SU-DHL-6 (cell line): ENCODE results near the gene LYPD1.

Experiments used
- H2AFZ ChIP-seq: fragments of 200-600 bp; sonication (generic); 2 replicates; pipeline ENCODE4 v1.6.1; 2014; ENCODE audit warnings: low read depth, mild to moderate bottlenecking, moderate library complexity, mixed read lengths, antibody characterized with exemption, low read length; ENCODE audit not compliant: severe bottlenecking
- H3F3A ChIP-seq: fragments of 200-600 bp; shearing (Covaris generic); 2 replicates; pipeline ENCODE4 v1.6.0; 2016; ENCODE audit warnings: antibody characterized with exemption, mild to moderate bottlenecking; ENCODE audit not compliant: insufficient read depth
- H3K27ac ChIP-seq: fragments of 200-600 bp; sonication (generic); 2 replicates; pipeline ENCODE4 v1.5.1; 2016; ENCODE audit warnings: low read depth, mild to moderate bottlenecking, low read length, moderate library complexity, mixed read lengths
- H3K27me3 ChIP-seq: fragments of 200-600 bp; sonication (generic), shearing (Covaris generic); 2 replicates; pipeline ENCODE4 v1.6.0; 2014; ENCODE audit warnings: mild to moderate bottlenecking, low read length
- H3K36me3 ChIP-seq: fragments of 200-600 bp; sonication (generic); 2 replicates; pipeline ENCODE4 v1.6.1; 2014; ENCODE audit warnings: mild to moderate bottlenecking, low read length, mixed read lengths
- H3K4me2 ChIP-seq: fragments of 300-600, 200-600 bp; shearing (Covaris generic), sonication (generic); 2 replicates; pipeline ENCODE4 v1.6.0; 2014; ENCODE audit warnings: low read length, low read depth, mild to moderate bottlenecking; ENCODE audit not compliant: poor library complexity, severe bottlenecking
- H3K4me3 ChIP-seq: fragments of 200-600 bp; sonication (generic); 2 replicates; pipeline ENCODE4 v1.5.1; 2014; ENCODE audit warnings: antibody characterized with exemption, low read length, mild to moderate bottlenecking, mixed read lengths; ENCODE audit not compliant: insufficient read depth, poor library complexity, severe bottlenecking
- H3K79me2 ChIP-seq: fragments of 200-600 bp; sonication (generic); 2 replicates; pipeline ENCODE4 v1.6.1; 2014; ENCODE audit warnings: mild to moderate bottlenecking, low read length, moderate library complexity; ENCODE audit not compliant: insufficient read depth
- H3K9ac ChIP-seq: fragments of 200-600 bp; sonication (generic); 2 replicates; pipeline ENCODE4 v1.7.0; 2014; ENCODE audit warnings: mild to moderate bottlenecking, low read length
- H3K9me2 ChIP-seq: fragments of 200-600 bp; sonication (generic); replicated peaks from 2 replicates; pipeline ENCODE4 v1.6.1; 2014; ENCODE audit warnings: low read length; ENCODE audit not compliant: insufficient read depth
- H3K9me3 ChIP-seq: fragments of 200-600 bp; sonication (generic); 2 replicates; pipeline ENCODE4 v1.6.1; 2014; ENCODE audit warnings: low read length, mixed read lengths; ENCODE audit not compliant: insufficient read depth
- H4K20me1 ChIP-seq: fragments of 200-600 bp; sonication (generic); 2 replicates; pipeline ENCODE4 v1.6.1; 2014; ENCODE audit warnings: low read depth, mild to moderate bottlenecking, antibody characterized with exemption, low read length, moderate library complexity, mixed read lengths
- CTCF ChIP-seq: fragments of 200-600 bp; sonication (generic); IDR thresholded peaks from one replicate; pipeline ENCODE4 v1.5.1; 2017; ENCODE audit warnings: antibody characterized with exemption, mild to moderate bottlenecking, low read length, moderate library complexity; ENCODE audit not compliant: insufficient read depth, poor library complexity, severe bottlenecking
- EZH2phosphoT487 ChIP-seq: fragments of 200-600 bp; sonication (generic), shearing (Covaris generic); conservative IDR thresholded peaks from 2 replicates; pipeline ENCODE4 v1.6.1; 2018; ENCODE audit warnings: mild to moderate bottlenecking, antibody characterized with exemption, low read length, moderate library complexity, mixed read lengths

The LYPD1 gene

GRCh38 chr2:132678483-132678882, 8.5 kb upstream of the LYPD1 start:
- Histone ChIP-seq H3K9ac (no peak overlapping the region), H3K9me3 (no peaks in the 10 kb centered on the region), H2AFZ (no peak overlapping the region), H3K4me2 (no peak overlapping the region), H3K4me3 (no peak overlapping the region), H3F3A (no peaks in the 10 kb centered on the region), H3K36me3 (no peaks in the 10 kb centered on the region), H4K20me1 (no peaks in the 10 kb centered on the region), H3K79me2 (no peaks in the 10 kb centered on the region), H3K27ac (no peak overlapping the region), H3K9me2 (no peaks in the 10 kb centered on the region), H3K27me3 (no peaks in the 10 kb centered on the region)
- TF ChIP-seq CTCF (no peak), EZH2phosphoT487 (no peak)

- Histone ChIP-seq H3K27ac (no peak overlapping the region), H3K4me2 (no peak overlapping the region)
Measured at GRCh38 chr2:132677661-132678060, 7.7 kb upstream of the LYPD1 start.

GRCh38 chr2:132676999-132677398, 7.0 kb upstream of the LYPD1 start:
- TF ChIP-seq CTCF (peak; percentile 23), EZH2phosphoT487 (no peak)
- no peaks in the 10 kb centered on the region for H4K20me1 ChIP-seq
- no peaks in the 10 kb centered on the region for H3K9me3 ChIP-seq
- H3K9me2 ChIP-seq = no peaks in the 10 kb centered on the region
- no peaks in the 10 kb centered on the region for H3K79me2 ChIP-seq
- H3K27me3 ChIP-seq = no peaks in the 10 kb centered on the region
- H3F3A ChIP-seq = no peaks in the 10 kb centered on the region
- no peak overlapping the region for H3K4me3 ChIP-seq
- no peak overlapping the region for H3K4me2 ChIP-seq
- H3K9ac ChIP-seq = no peak overlapping the region
- H2AFZ ChIP-seq = no peak overlapping the region
- H3K27ac ChIP-seq = no peak overlapping the region
- no peaks in the 10 kb centered on the region for H3K36me3 ChIP-seq

More at GRCh38 chr2:132677661-132678060, 7.7 kb upstream of the LYPD1 start:
- H3K27me3 ChIP-seq = no peaks in the 10 kb centered on the region
- TF ChIP-seq EZH2phosphoT487 (no peak), CTCF (no peak)
- no peaks in the 10 kb centered on the region for H3K9me2 ChIP-seq
- H3K9me3 ChIP-seq = no peaks in the 10 kb centered on the region
- H3K36me3 ChIP-seq = no peaks in the 10 kb centered on the region
- no peaks in the 10 kb centered on the region for H4K20me1 ChIP-seq
- no peak overlapping the region for H3K4me3 ChIP-seq
- H2AFZ ChIP-seq = no peak overlapping the region
- no peak overlapping the region for H3K9ac ChIP-seq
- no peaks in the 10 kb centered on the region for H3K79me2 ChIP-seq
- no peaks in the 10 kb centered on the region for H3F3A ChIP-seq
